Forelimb muscle (tissue), 1 donor: Measurements from ENCODE around the gene ITPR2. TPM values are rescaled to one million over a fixed set of nuclear protein-coding genes. Genes with fewer than 3 reads are reported as not detected.
"Not testable (repeated sequence)": the region's sequence is repeated elsewhere in the genome, so short reads cannot be mapped to it uniquely, and the experiment has no call there.

Experiments
- DNase-seq: peaks from one replicate; pipeline ENCODE4 v3.0.0-alpha.2; 2013; ENCODE audit warnings: low read depth
- polyA plus RNA-seq: library from polyadenylated mRNA; unstranded; fragments of 120-200 nt; gene quantifications from one replicate; pipeline ENCODE4 v1.2.1, GENCODE V29; 2013; ENCODE audit not compliant: insufficient read length

The ITPR2 gene
- polyA plus RNA-seq, result 2.7 TPM

GRCh38 chr12:26832822-26833742, at the start of gene ITPR2:
TSS of gene ITPR2 (minus strand) at chr12:26833194. CDS start at chr12:26832781, 413 bp downstream.
- no peak for DNase-seq

GRCh38 chr12:26880625-26881024, 47.6 kb upstream of the ITPR2 start:
- DNase-seq, result no peak

- no peak for DNase-seq
These were observed 45.7 kb upstream of the ITPR2 start for GRCh38 chr12:26878661-26879119.

GRCh38 chr12:26874501-26875296, 41.7 kb upstream of the ITPR2 start:
- DNase-seq, result no peak

GRCh38 chr12:26872625-26873024, 39.6 kb upstream of the ITPR2 start:
- DNase-seq, result no peak

GRCh38 chr12:26871985-26872384, 39.0 kb upstream of the ITPR2 start:
- no peak for DNase-seq

- DNase-seq, result no peak
These were observed 37.8 kb upstream of the ITPR2 start for GRCh38 chr12:26870491-26871419.

- no peak for DNase-seq
These were observed 37.0 kb upstream of the ITPR2 start for GRCh38 chr12:26869908-26870459.

- no peak for DNase-seq
These were observed 36.1 kb upstream of the ITPR2 start for GRCh38 chr12:26869104-26869494.

- DNase-seq, result no peak
These were observed 35.6 kb upstream of the ITPR2 start for GRCh38 chr12:26868447-26869103.

GRCh38 chr12:26867080-26867479, 34.1 kb upstream of the ITPR2 start:
- no peak for DNase-seq

GRCh38 chr12:26863515-26863914, 30.5 kb upstream of the ITPR2 start:
- DNase-seq, result no peak

- DNase-seq, result not testable (repeated sequence)
These were observed 29.8 kb upstream of the ITPR2 start for GRCh38 chr12:26862787-26863186.

- no peak for DNase-seq
These were observed 28.7 kb upstream of the ITPR2 start for GRCh38 chr12:26861690-26862089.

- DNase-seq, result no peak
These were observed 24.6 kb upstream of the ITPR2 start for GRCh38 chr12:26857465-26858176.

GRCh38 chr12:26855337-26855736, 22.3 kb upstream of the ITPR2 start:
- DNase-seq, result no peak

- no peak for DNase-seq
These were observed 21.0 kb upstream of the ITPR2 start for GRCh38 chr12:26854031-26854390.

GRCh38 chr12:26853303-26854030, 20.5 kb upstream of the ITPR2 start:
- no peak for DNase-seq
